IPS-18a (cell line): ENCODE data around the gene FAM83G.

ENCODE experiments used
- H3K27ac ChIP-seq: one replicate; pipeline ENCODE4 v1.5.1; 2013; ENCODE audit warnings: low read length
- H3K27me3 ChIP-seq: one replicate; pipeline ENCODE4 v1.6.1; 2013; ENCODE audit warnings: mild to moderate bottlenecking, low read length; ENCODE audit not compliant: control insufficient read depth, insufficient read depth
- H3K36me3 ChIP-seq: one replicate; pipeline ENCODE4 v1.6.1; 2013; ENCODE audit warnings: low read depth, low read length; ENCODE audit not compliant: control insufficient read depth
- H3K4me1 ChIP-seq: one replicate; pipeline ENCODE4 v1.6.1; 2013; ENCODE audit warnings: low read depth, low read length; ENCODE audit not compliant: control insufficient read depth
- H3K4me3 ChIP-seq: one replicate; pipeline ENCODE4 v1.5.1; 2013; ENCODE audit warnings: low read length
- H3K9ac ChIP-seq: one replicate; pipeline ENCODE4 v1.6.1; 2013; ENCODE audit warnings: mild to moderate bottlenecking, low read length, moderate library complexity
- H3K9me3 ChIP-seq: one replicate; pipeline ENCODE4 v1.6.1; 2013; ENCODE audit warnings: low read depth, low read length; ENCODE audit not compliant: control insufficient read depth

FAM83G gene

DNA sequence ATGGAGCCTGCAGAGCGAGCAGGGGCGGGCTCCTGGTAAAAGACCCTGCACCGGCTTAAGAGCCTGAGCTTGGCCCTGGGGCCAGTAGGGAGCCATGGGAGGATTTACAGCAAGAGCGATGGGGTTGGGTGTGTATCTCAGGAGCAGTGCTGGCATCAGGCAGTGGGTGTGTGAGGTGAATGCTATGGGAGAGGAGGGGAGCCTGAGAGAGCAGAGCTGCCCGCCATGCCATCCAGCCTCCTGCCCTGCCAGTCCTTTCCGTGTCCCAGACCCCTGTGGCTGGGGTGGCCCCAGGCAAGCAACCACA is 23.3 kb downstream of the FAM83G start:
- H3K4me3 ChIP-seq, result no peak overlapping the region
- no peaks in the 10 kb centered on the region for H3K9me3 ChIP-seq
- H3K27ac ChIP-seq, result no peak overlapping the region
- peaks cover 42% of the 10 kb centered on the region for H3K36me3 ChIP-seq
- no peaks in the 10 kb centered on the region for H3K4me1 ChIP-seq
- no peaks in the 10 kb centered on the region for H3K27me3 ChIP-seq
- no peak overlapping the region for H3K9ac ChIP-seq

DNA sequence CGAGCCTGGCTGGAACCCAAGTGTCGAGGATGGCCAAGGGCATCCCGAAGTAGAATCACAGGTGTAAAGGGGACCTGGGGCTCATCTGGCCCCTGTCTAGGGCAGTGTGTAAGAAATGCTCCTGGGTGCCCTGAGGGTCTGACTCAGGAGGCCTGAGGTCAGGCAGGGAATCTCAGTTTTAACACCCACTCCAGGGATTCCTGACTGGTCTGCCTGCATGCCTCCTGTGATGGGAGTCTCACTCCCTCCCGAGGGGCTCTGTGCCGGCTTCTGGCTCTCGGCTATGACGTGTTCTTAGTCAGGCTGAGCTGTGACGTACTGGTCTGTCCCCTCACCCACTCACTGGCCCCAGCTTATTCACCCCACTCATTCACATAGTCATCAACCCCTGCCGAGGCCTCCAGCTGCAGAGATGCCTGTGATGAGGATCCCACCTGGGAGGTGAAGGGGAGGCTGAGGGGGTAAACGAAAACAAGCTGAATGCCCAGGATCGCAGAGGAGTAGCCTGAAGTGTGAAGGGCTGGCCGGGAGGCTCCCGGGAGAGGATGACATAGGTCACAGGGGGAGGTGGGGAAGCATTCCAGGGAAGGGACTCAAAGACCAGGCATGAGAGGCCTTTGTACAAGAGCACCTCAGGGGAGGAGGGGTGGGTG is 23.8 kb downstream of the FAM83G start:
- Histone ChIP-seq H3K27me3 (no peaks in the 10 kb centered on the region), H3K27ac (no peak overlapping the region), H3K4me1 (no peaks in the 10 kb centered on the region), H3K9me3 (no peaks in the 10 kb centered on the region), H3K4me3 (no peak overlapping the region), H3K36me3 (peaks cover 37% of the 10 kb centered on the region), H3K9ac (no peak overlapping the region)

- Histone ChIP-seq H3K27me3 (no peaks in the 10 kb centered on the region), H3K4me3 (no peak overlapping the region), H3K36me3 (peaks cover 30% of the 10 kb centered on the region), H3K27ac (no peak overlapping the region), H3K9me3 (no peaks in the 10 kb centered on the region), H3K4me1 (no peaks in the 10 kb centered on the region), H3K9ac (no peak overlapping the region)
Observed at GRCh38 chr17:18978655-18979054, 25.9 kb downstream of the FAM83G start.

DNA sequence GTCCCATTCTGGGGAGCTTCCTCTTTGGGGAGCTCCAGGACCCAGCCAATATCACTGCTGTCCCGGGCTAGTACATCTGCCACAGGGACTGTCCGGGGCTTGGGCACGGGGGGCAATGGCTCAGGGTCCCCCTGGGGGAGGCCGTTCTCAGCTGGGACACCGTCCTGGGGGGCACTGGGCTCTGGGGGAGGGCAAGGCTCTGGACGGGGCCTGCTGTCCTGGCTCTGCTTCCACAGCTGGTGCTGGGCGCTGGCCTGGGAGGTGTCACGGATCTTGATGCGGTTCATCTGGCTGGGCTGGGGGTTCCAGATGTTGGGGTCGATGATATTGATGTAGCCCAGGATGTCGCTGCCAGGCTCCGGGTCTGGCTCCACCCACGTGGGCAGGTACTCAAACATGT is 26.5 kb downstream of the FAM83G start:
- Histone ChIP-seq H3K36me3 (peaks cover 31% of the 10 kb centered on the region), H3K4me3 (no peak overlapping the region), H3K9ac (no peak overlapping the region), H3K9me3 (no peaks in the 10 kb centered on the region), H3K4me1 (no peaks in the 10 kb centered on the region), H3K27ac (no peak overlapping the region), H3K27me3 (no peaks in the 10 kb centered on the region)

- Histone ChIP-seq H3K9me3 (no peaks in the 10 kb centered on the region), H3K9ac (no peak overlapping the region), H3K36me3 (peaks cover 34% of the 10 kb centered on the region), H3K27ac (no peak overlapping the region), H3K4me3 (no peak overlapping the region), H3K27me3 (no peaks in the 10 kb centered on the region), H3K4me1 (no peaks in the 10 kb centered on the region)
Observed at GRCh38 chr17:18977646-18978045, 26.9 kb downstream of the FAM83G start.

- Histone ChIP-seq H3K9me3 (no peaks in the 10 kb centered on the region), H3K36me3 (peaks cover 34% of the 10 kb centered on the region), H3K9ac (no peak overlapping the region), H3K4me1 (no peaks in the 10 kb centered on the region), H3K4me3 (no peak overlapping the region), H3K27me3 (no peaks in the 10 kb centered on the region), H3K27ac (no peak overlapping the region)
Observed at GRCh38 chr17:18977021-18977420, 27.5 kb downstream of the FAM83G start.

DNA sequence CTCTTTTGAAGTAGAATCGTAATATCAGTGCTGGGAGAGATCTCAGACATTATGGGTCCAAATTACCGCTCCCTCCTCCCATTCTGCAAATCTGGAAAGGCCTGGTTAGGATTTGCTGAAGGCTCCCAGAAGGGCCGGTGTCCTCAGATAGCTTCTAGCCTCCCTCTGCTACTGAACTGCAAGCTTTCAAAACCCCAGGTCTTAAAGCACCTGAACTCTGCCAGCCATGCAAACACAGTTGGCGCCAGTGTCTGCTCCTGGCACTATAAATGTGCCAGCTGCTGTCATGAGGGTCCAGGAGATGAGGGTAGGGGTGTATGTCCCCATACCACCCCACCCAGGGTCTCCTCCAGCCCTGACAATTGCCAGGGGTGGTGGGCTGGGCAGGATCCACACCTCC is 28.4 kb downstream of the FAM83G start:
- H3K9ac ChIP-seq, result no peak overlapping the region
- no peaks in the 10 kb centered on the region for H3K27me3 ChIP-seq
- H3K27ac ChIP-seq, result no peak overlapping the region
- H3K36me3 ChIP-seq, result peaks cover 38% of the 10 kb centered on the region
- no peaks in the 10 kb centered on the region for H3K4me1 ChIP-seq
- no peaks in the 10 kb centered on the region for H3K9me3 ChIP-seq
- H3K4me3 ChIP-seq, result no peak overlapping the region

DNA sequence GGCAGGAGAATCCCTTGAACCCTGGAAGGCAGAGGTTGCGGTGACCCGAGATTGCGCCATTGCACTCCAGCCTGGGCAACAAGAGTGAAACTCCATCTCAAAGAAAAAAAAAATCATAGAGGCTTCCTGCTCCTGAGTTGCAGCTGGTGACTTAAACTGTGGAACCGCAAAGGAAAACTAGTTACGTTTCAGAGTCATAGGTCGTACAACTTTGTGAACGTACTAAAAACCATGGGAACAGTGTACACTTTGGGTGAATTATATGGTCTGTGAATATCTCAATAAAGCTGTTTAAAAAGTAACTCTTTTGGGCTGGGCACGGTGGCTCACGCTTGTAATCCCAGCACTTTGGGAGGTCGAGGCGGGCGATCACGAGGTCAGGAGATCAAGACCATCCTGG is 29.0 kb downstream of the FAM83G start:
- H3K27me3 ChIP-seq, result no peaks in the 10 kb centered on the region
- no peak overlapping the region for H3K9ac ChIP-seq
- no peak overlapping the region for H3K4me3 ChIP-seq
- no peaks in the 10 kb centered on the region for H3K4me1 ChIP-seq
- H3K27ac ChIP-seq, result no peak overlapping the region
- H3K36me3 ChIP-seq, result peaks cover 41% of the 10 kb centered on the region
- no peaks in the 10 kb centered on the region for H3K9me3 ChIP-seq

DNA sequence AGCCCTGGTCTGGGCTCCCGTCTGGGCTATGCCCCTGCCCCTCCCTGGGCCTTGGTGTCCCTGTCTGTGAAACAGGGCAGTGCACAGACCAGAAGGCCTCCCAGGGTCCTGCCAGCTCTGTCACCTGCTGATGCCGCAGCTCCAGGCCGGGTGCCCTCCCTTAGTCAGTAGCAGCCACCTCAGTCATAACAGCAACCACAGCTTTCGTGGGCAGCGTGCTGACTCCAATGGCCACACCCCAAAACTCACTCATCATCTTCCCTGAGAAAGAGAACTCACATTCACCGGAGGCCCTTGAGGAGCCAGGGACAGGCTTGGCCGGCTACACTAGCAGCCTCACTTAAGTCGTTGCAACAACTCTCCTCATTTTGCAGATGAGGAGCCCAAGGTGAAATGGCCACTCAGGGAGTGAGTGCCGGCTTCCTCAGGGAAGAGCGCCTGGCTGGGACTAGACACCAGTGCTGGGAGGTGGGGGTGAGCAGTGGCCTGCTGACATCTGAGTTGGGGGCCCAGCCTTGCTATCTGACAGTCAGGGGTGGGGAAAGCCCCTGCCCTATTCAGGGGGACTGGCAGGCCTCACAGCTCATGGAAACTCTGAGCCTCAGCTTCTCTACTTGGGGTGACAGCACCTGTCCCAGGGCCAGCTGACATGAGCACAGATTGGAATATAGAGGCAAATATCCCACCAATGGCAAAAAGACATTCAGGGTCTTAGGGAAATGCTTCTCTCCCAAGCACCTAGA is 30.0 kb downstream of the FAM83G start:
- Histone ChIP-seq H3K4me3 (no peak overlapping the region), H3K9ac (no peak overlapping the region), H3K27ac (no peak overlapping the region), H3K4me1 (no peaks in the 10 kb centered on the region), H3K36me3 (peaks cover 41% of the 10 kb centered on the region), H3K27me3 (no peaks in the 10 kb centered on the region), H3K9me3 (no peaks in the 10 kb centered on the region)

DNA sequence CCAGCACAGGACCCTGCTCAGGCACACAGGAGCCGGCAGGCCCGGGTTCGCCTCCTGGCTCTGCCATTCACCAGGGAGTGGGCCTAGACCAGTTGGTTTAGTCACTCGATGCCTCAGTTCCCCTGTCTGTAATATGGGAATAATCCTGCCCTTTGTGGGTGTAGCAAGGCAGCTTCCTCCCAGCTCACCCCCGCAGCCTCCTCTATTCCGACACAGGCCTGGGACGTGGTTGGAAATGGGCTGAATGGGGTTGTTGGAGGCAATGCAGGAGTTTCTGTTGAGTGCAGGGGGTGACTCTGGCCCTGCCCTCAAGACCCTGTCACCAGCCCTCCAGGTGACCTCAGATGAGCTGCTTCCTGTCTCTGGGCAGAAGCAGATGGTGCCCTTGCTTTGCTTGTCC is 32.8 kb downstream of the FAM83G start:
- Histone ChIP-seq H3K9ac (no peak overlapping the region), H3K36me3 (peaks cover 17% of the 10 kb centered on the region)

GRCh38 chr17:18970582-18971480 is 33.7 kb downstream of the FAM83G start:
- no peaks in the 10 kb centered on the region for H3K9me3 ChIP-seq

More for the DNA sequence above, 32.8 kb downstream of the FAM83G start:
- Histone ChIP-seq H3K9me3 (no peaks in the 10 kb centered on the region), H3K27me3 (no peaks in the 10 kb centered on the region), H3K4me3 (no peak overlapping the region), H3K27ac (no peak overlapping the region), H3K4me1 (peaks cover 10% of the 10 kb centered on the region)

More at GRCh38 chr17:18970582-18971480, 33.7 kb downstream of the FAM83G start:
- H3K27me3 ChIP-seq, result no peaks in the 10 kb centered on the region
- no peak overlapping the region for H3K4me3 ChIP-seq
- H3K9ac ChIP-seq, result no peak overlapping the region
- H3K4me1 ChIP-seq, result peaks cover 10% of the 10 kb centered on the region
- H3K36me3 ChIP-seq, result peaks cover 17% of the 10 kb centered on the region
- H3K27ac ChIP-seq, result no peak overlapping the region
